Measurements from ENCODE around the gene KRTAP5-9. TPM values are rescaled to one million over a fixed set of nuclear protein-coding genes. Genes with fewer than 3 reads are reported as not detected.

Gene KRTAP5-9
- total RNA-seq = not detected

- H3K4me1 ChIP-seq = no peaks in the 10 kb centered on the region
- no peaks in the 10 kb centered on the region for H3K27me3 ChIP-seq
- no peak within 1 kb of the TSS for H3K4me3 ChIP-seq
- H3K36me3 ChIP-seq = no peaks in the 10 kb centered on the region
- H3K9me3 ChIP-seq = no peaks in the 10 kb centered on the region
- no peak within 1 kb of the TSS for H3K27ac ChIP-seq
- no peak for DNase-seq (ENCODE audit: low spot score)
- TF ChIP-seq CTCF (IDR thresholded peaks at IDR 0.05) = no peak
Observed at GRCh38 chr11:71548120-71548519, at the start of gene KRTAP5-9. KRTAP5-9 (plus strand) TSS chr11:71548420; CDS start chr11:71548658, 238 bp downstream.

GRCh38 chr11:71499125-71499524, 49.1 kb upstream of the KRTAP5-9 start:
- no peak for DNase-seq (ENCODE audit: low spot score)
- Histone ChIP-seq H3K27ac (no peak overlapping the region), H3K9me3 (no peaks in the 10 kb centered on the region), H3K36me3 (peaks cover 59% of the 10 kb centered on the region), H3K27me3 (no peaks in the 10 kb centered on the region), H3K4me3 (no peak overlapping the region), H3K4me1 (peaks cover 0 to 9% of the 10 kb centered on the region in 2 donors)
- TF ChIP-seq CTCF (IDR thresholded peaks at IDR 0.05) = no peak

GRCh38 chr11:71499546-71499945, 48.7 kb upstream of the KRTAP5-9 start:
- no peak for TF ChIP-seq CTCF (IDR thresholded peaks at IDR 0.05)
- Histone ChIP-seq H3K27me3 (no peaks in the 10 kb centered on the region), H3K36me3 (peaks cover 59% of the 10 kb centered on the region), H3K27ac (no peak overlapping the region), H3K9me3 (no peaks in the 10 kb centered on the region), H3K4me3 (no peak overlapping the region), H3K4me1 (peaks cover 0 to 9% of the 10 kb centered on the region in 2 donors)
- no peak for DNase-seq (ENCODE audit: low spot score)

- H3K4me1 ChIP-seq = peaks cover 0 to 9% of the 10 kb centered on the region in 2 donors
- no peaks in the 10 kb centered on the region for H3K27me3 ChIP-seq
- H3K27ac ChIP-seq = no peak overlapping the region
- no peak for DNase-seq (ENCODE audit: low spot score)
- H3K36me3 ChIP-seq = peaks cover 54% of the 10 kb centered on the region
- no peak overlapping the region for H3K4me3 ChIP-seq
- no peaks in the 10 kb centered on the region for H3K9me3 ChIP-seq
- TF ChIP-seq CTCF (IDR thresholded peaks at IDR 0.05) = no peak
Observed at GRCh38 chr11:71500601-71501021, 47.6 kb upstream of the KRTAP5-9 start.

- H3K4me1 ChIP-seq = peaks cover 0 to 9% of the 10 kb centered on the region in 2 donors
- no peak overlapping the region for H3K27ac ChIP-seq
- H3K36me3 ChIP-seq = peaks cover 48% of the 10 kb centered on the region
- H3K9me3 ChIP-seq = no peaks in the 10 kb centered on the region
- H3K4me3 ChIP-seq = no peak overlapping the region
- TF ChIP-seq CTCF (IDR thresholded peaks at IDR 0.05) = no peak
- no peaks in the 10 kb centered on the region for H3K27me3 ChIP-seq
- DNase-seq (ENCODE audit: low spot score) = no peak
Observed at GRCh38 chr11:71501071-71501985, 46.9 kb upstream of the KRTAP5-9 start.

Measured in right atrium auricular region (tissue), 2 donors.